Muscle of leg (tissue), 11 donors: Measurements from ENCODE around the gene SEZ6. TPM values are rescaled to one million over a fixed set of nuclear protein-coding genes. Genes with fewer than 3 reads are reported as not detected.
A peak's percentile ranks its signal among the peaks of the same experiment; 100 is the strongest.

Source experiments
- DNase-seq: peaks from one replicate; pipeline ENCODE4 v3.0.0; 2013
- H3K27ac ChIP-seq: one replicate; pipeline ENCODE4 v1.5.1; 2013; ENCODE audit warnings: mild to moderate bottlenecking, low read length, control low read depth
- H3K27me3 ChIP-seq: one replicate; pipeline ENCODE4 v1.6.1; 2013; ENCODE audit warnings: low read length; ENCODE audit not compliant: control insufficient read depth, insufficient read depth
- H3K36me3 ChIP-seq: one replicate; pipeline ENCODE4 v1.6.1; 2013; ENCODE audit warnings: low read length; ENCODE audit not compliant: control insufficient read depth, insufficient read depth
- H3K4me1 ChIP-seq: one replicate; pipeline ENCODE4 v1.6.1; 2013; ENCODE audit warnings: low read length; ENCODE audit not compliant: control insufficient read depth, insufficient read depth
- H3K4me3 ChIP-seq: one replicate; pipeline ENCODE4 v1.5.1; 2013; ENCODE audit warnings: low read length, control low read depth
- H3K9me3 ChIP-seq: replicated peaks from 2 replicates; pipeline ENCODE4 v1.6.1; 2013; ENCODE audit warnings: low read depth, low read length; ENCODE audit not compliant: control insufficient read depth
- WGBS: methylation state at CpG from one replicate; pipeline ENCODE4 v1.1.5; 2013; ENCODE audit warnings: missing lambda C conversion rate; ENCODE audit not compliant: insufficient coverage; 5-methylcytosine and 5-hydroxymethylcytosine counted together
- polyA plus RNA-seq, 8 donors: library from polyadenylated mRNA; unstranded; fragments of 120-200 nt; gene quantifications; one replicate each; pipeline versions ENCODE4 v1.2.1 to v1.2.3, GENCODE V29; 2013; ENCODE audit warnings: inconsistent platforms in 1 of 8, low replicate concordance in 1 of 8; ENCODE audit not compliant: insufficient read length in 8 of 8, insufficient read depth in 1 of 8
- total RNA-seq: library from RNA; stranded (reverse); fragments of 120-200 nt; gene quantifications from one replicate; pipeline ENCODE4 v1.2.4, GENCODE V29; 2013

The SEZ6 gene
- total and polyA plus RNA-seq, 9 donors: 0.04 to 0.44 (median 0.27) TPM

DNA sequence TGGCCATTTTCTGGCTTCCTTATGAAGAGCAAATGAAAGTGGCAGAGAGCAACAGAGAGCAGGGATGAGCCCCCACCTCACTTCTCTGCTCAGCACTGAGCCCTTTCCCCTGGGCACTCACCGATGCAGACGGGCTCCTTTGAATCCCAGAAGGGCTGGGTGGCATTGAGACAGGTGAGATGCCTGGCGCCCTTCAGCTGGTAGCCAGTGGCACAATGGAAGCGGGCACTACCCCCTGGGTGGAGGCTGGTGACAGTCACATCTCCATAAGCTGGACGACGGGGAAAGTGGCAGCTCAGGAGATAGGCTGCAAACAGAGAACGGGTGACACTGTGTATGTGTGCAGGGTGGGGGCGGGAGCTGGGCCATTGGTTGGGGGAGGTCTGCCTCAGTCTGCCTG is 42.0 kb downstream of the SEZ6 start:
- Histone ChIP-seq H3K9me3 (no peaks in the 10 kb centered on the region), H3K27me3 (peaks cover 3% of the 10 kb centered on the region), H3K36me3 (no peaks in the 10 kb centered on the region), H3K4me3 (no peak overlapping the region), H3K27ac (no peak overlapping the region), H3K4me1 (peaks cover 13% of the 10 kb centered on the region)
- WGBS: 78% methylated on average over 6 of the region's 8 CpGs
- DNase-seq: no peak

DNA sequence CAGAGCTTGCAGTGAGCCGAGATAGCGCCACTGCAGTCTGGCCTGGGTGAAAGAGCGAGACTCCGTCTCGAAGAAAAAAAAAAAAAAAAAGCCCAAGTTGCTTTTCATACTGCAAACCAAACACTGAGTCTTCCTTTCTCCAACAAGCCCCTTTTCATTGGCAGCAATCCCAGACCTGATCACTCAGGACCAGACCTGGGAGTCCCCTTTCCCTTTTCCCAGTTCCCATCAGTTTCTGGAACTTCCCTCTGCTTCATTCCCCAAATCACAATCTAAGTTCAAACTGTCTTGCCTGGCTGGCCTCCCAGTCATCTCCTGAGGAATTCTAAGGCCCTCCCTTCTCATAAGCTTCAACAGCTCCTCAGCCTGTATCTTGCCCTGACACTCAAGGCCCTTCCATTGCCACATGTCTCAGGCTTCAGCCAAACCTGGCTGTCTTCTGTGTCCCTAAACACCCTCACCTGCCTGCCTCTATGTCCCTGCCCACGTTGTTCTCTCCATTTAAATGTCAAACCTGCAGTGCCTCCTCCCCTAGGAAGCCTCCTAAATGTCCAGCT is 42.7 kb downstream of the SEZ6 start:
- no peaks in the 10 kb centered on the region for H3K36me3 ChIP-seq
- H3K4me1 ChIP-seq: peaks cover 6% of the 10 kb centered on the region
- no peaks in the 10 kb centered on the region for H3K9me3 ChIP-seq
- H3K4me3 ChIP-seq: no peak overlapping the region
- no peak overlapping the region for H3K27ac ChIP-seq
- WGBS: 55% methylated on average over 6 of the region's 6 CpGs
- H3K27me3 ChIP-seq: peaks cover 3% of the 10 kb centered on the region
- DNase-seq: peak; percentile 51

DNA sequence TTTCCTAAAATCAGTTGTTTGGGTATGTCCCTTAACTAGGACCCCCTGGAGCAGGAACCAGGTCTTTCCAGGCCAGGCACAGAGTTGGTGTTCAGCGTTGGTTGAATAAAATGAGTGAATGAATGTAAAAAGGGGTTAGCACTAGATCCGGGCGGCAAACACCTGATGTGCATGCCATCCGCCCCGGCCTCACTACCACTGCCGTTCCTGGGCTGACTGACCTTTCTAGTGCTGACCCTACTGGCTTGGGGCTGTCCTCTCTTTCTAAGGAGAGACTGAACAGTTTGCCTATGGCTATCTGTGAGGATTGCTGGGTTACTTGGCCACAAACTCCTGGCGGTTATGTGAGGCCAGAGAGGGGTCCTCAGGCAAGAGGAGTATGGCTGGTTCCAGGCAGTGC is 44.4 kb downstream of the SEZ6 start:
- Histone ChIP-seq H3K9me3 (no peaks in the 10 kb centered on the region), H3K4me3 (no peak overlapping the region), H3K36me3 (no peaks in the 10 kb centered on the region), H3K27me3 (peaks cover 3% of the 10 kb centered on the region), H3K27ac (no peak overlapping the region), H3K4me1 (no peaks in the 10 kb centered on the region)
- 78% methylated on average over 7 of the region's 7 CpGs for WGBS
- no peak for DNase-seq

DNA sequence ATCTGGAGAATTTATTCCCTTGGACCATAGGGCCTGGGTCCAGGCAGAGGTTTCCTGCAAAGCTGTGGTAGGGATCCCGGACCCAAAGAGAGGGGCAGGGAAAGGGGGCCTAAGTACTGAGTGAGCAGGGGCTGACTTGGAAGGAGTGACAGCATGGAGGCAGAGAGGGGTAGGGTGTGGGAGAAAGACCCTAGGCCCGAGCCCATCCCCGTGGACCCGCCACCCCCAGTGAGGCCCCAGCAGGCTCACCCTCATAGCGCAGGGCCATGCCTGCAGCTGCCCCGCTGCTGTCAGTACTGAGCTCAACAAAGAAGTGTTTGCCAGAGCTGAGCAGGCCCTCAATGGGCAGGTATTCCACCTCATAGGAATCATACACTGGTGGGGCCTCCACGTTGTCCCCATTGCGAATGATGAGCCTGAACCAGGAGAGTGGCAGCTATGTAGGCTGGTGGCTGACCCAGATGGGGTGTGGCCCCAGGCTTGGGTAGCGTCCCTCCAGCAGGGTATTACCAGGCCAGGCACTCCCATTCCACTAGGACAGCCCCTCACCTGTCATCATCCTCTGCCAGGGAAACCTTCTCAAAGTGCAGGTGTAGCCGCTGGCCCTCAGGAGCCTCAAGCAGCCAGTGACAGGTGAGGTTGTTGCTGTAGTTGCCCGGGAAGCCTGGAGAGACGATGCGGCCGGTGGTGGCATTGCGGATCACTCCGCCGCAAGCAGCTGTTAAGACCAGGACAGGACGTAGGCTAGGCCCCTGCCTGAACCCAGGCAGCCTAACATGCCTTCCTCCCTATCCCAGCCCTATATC is 45.4 kb downstream of the SEZ6 start:
- Histone ChIP-seq H3K27ac (no peak overlapping the region), H3K36me3 (no peaks in the 10 kb centered on the region), H3K9me3 (no peaks in the 10 kb centered on the region), H3K27me3 (peaks cover 3% of the 10 kb centered on the region), H3K4me1 (peaks cover 2% of the 10 kb centered on the region), H3K4me3 (no peak overlapping the region)
- WGBS: 86% methylated on average over 15 of the region's 18 CpGs
- no peak for DNase-seq

DNA sequence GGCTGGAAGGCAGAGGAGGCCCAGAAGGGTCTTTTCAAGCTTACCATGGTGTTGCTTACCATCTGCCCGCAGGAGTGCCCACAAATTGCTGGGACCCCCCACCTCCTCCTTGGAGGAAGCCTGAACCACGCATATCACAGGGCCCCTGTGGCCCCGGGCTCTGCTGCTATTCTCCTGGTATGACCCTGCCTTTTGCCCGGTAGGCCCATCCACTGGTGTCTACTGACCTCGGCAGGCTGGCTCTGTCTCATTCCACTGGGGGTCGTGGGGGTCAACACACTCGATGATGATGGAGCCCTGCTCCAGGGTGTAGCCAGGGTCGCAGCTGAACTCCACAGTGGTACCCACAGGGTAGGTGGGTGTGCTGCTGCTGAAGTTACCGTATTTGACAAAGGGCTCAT is 46.4 kb downstream of the SEZ6 start:
- Histone ChIP-seq H3K4me1 (peaks cover 8% of the 10 kb centered on the region), H3K4me3 (no peak overlapping the region), H3K27me3 (peaks cover 3% of the 10 kb centered on the region), H3K36me3 (no peaks in the 10 kb centered on the region), H3K27ac (no peak overlapping the region), H3K9me3 (no peaks in the 10 kb centered on the region)
- WGBS: 85% methylated on average over 9 of the region's 9 CpGs
- DNase-seq: no peak

DNA sequence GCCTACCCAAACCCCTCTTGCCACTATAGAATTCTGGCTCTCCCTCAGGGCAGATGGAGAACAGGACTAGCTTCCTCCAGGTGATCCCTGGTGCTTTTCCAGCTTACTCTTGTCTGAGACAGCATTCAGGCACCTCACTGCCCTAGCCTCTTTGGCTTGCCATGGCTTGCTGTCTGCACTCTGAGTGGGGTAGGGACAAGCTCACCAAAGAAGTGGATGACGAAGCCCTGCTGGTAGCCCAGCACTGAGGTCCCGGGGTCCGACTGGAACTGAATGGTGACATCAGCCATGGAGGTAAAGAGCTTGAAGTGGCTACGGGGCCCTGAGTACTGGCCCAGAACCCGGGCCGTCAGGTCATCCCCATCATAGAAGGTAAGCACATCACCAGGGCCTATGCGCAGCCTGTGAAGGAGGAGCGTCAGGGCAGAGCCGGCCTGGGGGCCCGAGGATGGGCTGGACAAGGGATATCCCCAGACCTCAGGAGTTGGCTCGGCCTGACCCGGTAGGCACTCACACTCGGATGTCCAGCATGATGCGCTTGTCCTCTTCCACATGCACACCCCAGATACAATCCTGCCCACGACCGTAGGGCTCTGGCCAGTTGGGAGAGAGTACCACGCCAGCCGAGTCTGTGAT is 46.9 kb downstream of the SEZ6 start:
- peaks cover 3% of the 10 kb centered on the region for H3K27me3 ChIP-seq
- no peak for DNase-seq
- H3K36me3 ChIP-seq: no peaks in the 10 kb centered on the region
- H3K27ac ChIP-seq: no peak overlapping the region
- WGBS: 88% methylated on average over 13 of the region's 18 CpGs
- H3K9me3 ChIP-seq: no peaks in the 10 kb centered on the region
- H3K4me1 ChIP-seq: peaks cover 8% of the 10 kb centered on the region
- H3K4me3 ChIP-seq: no peak overlapping the region

DNA sequence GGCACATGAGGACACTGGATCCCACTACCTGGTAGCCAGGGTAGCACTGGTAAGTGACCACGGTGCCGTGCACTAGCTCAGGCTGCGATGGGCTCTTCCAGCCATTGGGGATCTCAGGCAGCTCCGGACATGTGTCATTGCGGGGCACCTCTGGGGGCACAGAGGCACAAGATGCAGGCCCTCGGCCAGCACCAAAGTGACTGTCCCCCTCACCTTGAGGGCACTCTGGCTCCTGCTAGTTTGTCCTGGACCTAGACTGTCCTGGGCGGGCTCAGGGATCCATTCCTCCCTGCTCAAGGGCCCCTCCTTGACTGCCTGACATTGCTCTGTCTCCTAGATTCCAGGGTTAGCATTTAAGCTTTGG is 47.9 kb downstream of the SEZ6 start:
- Histone ChIP-seq H3K36me3 (no peaks in the 10 kb centered on the region), H3K9me3 (no peaks in the 10 kb centered on the region), H3K4me1 (peaks cover 8% of the 10 kb centered on the region), H3K27me3 (no peaks in the 10 kb centered on the region), H3K4me3 (no peak overlapping the region), H3K27ac (no peak overlapping the region)
- DNase-seq: no peak
- WGBS: 89% methylated on average over 7 of the region's 7 CpGs

GRCh38 chr17:28957277-28957991 is 48.4 kb downstream of the SEZ6 start:
- Histone ChIP-seq H3K27me3 (no peaks in the 10 kb centered on the region), H3K9me3 (no peaks in the 10 kb centered on the region), H3K36me3 (no peaks in the 10 kb centered on the region), H3K4me1 (peaks cover 13% of the 10 kb centered on the region), H3K4me3 (no peak overlapping the region), H3K27ac (no peak overlapping the region)
- 81% methylated on average over 5 of the region's 13 CpGs for WGBS
- DNase-seq: no peak

GRCh38 chr17:28956861-28957260 is 49.0 kb downstream of the SEZ6 start:
- Histone ChIP-seq H3K4me1 (peaks cover 13% of the 10 kb centered on the region), H3K4me3 (no peak overlapping the region), H3K9me3 (no peaks in the 10 kb centered on the region), H3K27me3 (no peaks in the 10 kb centered on the region), H3K36me3 (no peaks in the 10 kb centered on the region), H3K27ac (no peak overlapping the region)
- WGBS: 93% methylated on average over 2 of the region's 3 CpGs
- DNase-seq: no peak

DNA sequence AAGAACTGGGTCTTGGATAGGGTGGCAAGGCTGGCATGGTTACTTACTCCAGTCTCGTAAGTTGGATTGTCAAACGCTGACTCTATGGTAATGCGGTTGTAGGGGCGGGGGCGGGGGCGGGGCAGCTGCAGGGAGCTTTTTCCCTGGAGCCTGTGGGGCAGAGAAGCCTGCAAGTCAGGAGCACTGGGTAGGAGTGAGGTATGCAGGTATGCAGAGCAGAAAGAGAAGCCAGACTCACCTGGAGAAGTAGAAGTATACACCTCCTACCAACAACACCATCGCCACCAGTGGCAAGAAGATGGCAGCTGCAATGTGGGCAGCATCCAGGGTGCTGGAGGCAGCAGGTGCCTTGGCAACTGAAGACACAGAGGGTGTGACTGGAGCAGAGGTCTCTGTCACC is 49.7 kb downstream of the SEZ6 start:
- H3K27ac ChIP-seq: no peak overlapping the region
- H3K4me3 ChIP-seq: no peak overlapping the region
- peaks cover 13% of the 10 kb centered on the region for H3K4me1 ChIP-seq
- no peaks in the 10 kb centered on the region for H3K36me3 ChIP-seq
- 24% methylated on average over 3 of the region's 7 CpGs for WGBS
- DNase-seq: no peak
- H3K9me3 ChIP-seq: no peaks in the 10 kb centered on the region
- H3K27me3 ChIP-seq: no peaks in the 10 kb centered on the region
